Measurements from ENCODE around the gene ITFG1. TPM values are rescaled to one million over a fixed set of nuclear protein-coding genes. Genes with fewer than 3 reads are reported as not detected.
"Not testable (repeated sequence)": the region's sequence is repeated elsewhere in the genome, so short reads cannot be mapped to it uniquely, and the experiment has no call there.

ITFG1 gene
- total RNA-seq, 1 experiment from 2014 or later = 28.1 TPM

DNA sequence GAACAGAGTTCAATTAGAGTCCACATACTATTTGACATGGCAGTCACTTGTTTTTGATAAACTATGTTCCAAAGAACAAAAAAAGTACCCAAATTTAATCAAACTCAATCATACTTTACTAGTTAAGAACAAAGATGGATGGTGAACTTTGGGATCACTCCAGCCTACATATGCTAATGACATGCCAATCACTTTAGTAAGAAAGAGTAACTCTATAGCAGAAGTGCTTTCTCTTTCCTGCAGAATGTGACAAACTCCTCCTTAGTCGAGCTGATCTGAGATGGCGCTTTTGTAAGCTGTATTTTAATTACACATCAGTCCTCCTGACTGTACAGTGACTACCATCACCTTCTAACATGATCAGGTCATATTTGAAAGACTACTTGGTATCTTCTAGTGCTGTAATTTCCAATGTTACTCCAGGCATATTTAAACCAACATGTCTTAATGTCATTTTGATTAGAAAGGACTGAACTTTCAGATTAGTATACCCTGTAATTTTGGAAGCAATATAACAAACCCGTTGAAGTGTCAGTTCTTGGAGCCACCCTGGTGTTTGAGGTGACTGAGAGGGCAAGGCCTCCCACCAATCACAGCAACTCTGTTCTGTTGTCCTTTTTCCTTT lies 321.2 kb downstream of the ITFG1 start:
- DNase-seq = no peak
- Histone ChIP-seq H3K27me3 (ENCODE audit: control insufficient read depth, insufficient read depth, low read length) (peaks cover 18% of the 10 kb centered on the region), H3K36me3 (replicated peaks; ENCODE audit: control insufficient read depth, insufficient read depth, low read length) (no peaks in the 10 kb centered on the region), H3K4me3 (ENCODE audit: insufficient read depth, low read depth, low read length) (no peak overlapping the region)

DNA sequence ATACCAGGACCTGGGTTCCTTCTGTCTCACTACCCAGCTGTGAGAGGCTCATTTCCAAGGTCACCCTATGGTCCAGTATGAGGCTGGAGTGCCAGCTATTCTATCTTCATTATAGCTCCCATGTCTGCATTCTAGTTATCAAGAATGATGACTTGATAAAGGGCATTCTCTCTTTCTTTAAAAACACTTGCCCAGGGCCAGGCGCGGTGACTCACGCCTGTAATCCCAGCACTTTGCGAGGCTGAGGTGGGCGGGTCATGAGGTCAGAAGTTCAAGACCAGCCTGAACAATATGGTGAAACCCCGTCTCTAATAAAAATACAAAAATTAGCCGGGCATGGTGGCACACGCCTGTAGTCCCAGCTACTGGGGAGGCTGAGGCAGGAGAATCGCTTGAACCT lies 322.9 kb downstream of the ITFG1 start:
- peaks cover 11% of the 10 kb centered on the region for H3K27me3 ChIP-seq (ENCODE audit: control insufficient read depth, insufficient read depth, low read length)
- not testable (repeated sequence) for DNase-seq; H3K4me3 ChIP-seq (ENCODE audit: insufficient read depth, low read depth, low read length); H3K36me3 ChIP-seq (replicated peaks; ENCODE audit: control insufficient read depth, insufficient read depth, low read length)

DNA sequence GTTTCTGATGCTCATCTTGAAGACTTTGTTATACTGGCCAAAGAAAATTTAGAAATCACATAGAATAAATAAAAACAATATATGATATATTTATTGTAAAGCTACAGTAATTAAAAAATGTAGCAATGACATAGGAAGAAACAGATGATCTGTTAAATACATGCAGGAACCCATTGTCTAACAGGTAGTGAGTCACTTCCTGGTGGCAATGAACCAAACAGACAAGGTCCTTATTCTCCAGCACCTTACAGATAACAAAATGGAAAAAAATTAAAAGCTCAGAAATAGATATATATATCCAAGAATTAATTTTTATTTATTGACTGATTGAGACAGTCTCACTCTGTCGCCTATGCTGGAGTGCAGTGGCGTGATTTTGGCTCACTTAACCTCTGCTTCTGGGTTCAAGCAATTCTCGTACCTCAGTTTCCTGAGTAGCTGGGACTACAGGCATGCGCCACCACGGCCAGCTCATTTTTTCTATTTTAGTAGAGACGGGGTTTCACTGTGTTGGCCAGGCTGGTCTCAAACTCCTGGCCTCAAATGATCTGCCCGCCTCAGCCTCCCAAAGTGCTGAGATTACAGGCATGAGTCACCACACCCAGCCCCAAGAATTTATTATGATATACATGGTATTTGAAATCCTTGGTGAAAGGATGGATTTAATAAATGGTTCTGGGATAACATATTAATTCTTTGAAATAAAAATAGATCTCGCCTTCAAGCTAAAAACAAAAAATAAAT lies 324.6 kb downstream of the ITFG1 start:
- no peak for DNase-seq
- Histone ChIP-seq H3K36me3 (replicated peaks; ENCODE audit: control insufficient read depth, insufficient read depth, low read length) (no peaks in the 10 kb centered on the region), H3K4me3 (ENCODE audit: insufficient read depth, low read depth, low read length) (no peak overlapping the region)

DNA sequence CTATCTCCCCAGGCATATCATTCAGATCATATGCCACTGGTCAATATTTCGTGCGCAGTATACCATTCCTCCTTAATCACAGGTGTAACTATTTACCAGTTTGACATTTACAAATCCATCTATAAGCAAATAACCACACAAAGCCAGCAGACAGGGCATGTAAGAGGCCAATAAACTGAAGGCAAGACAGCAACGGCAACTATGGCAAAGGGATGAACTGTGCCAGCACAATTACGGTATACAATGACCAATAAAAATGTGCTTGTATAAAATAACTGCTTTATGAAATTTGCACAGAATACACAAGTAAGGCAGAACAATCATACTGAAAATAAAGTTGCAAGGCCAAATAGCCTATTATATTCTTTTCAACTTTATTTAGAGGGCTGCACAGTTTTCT lies 326.3 kb downstream of the ITFG1 start:
- DNase-seq = no peak
- H3K36me3 ChIP-seq (replicated peaks; ENCODE audit: control insufficient read depth, insufficient read depth, low read length) = no peaks in the 10 kb centered on the region
- H3K27me3 ChIP-seq (ENCODE audit: control insufficient read depth, insufficient read depth, low read length) = no peaks in the 10 kb centered on the region
- H3K4me3 ChIP-seq (ENCODE audit: insufficient read depth, low read depth, low read length) = no peak overlapping the region

More for the DNA sequence above, 324.6 kb downstream of the ITFG1 start:
- H3K27me3 ChIP-seq (ENCODE audit: control insufficient read depth, insufficient read depth, low read length) = no peaks in the 10 kb centered on the region

DNA sequence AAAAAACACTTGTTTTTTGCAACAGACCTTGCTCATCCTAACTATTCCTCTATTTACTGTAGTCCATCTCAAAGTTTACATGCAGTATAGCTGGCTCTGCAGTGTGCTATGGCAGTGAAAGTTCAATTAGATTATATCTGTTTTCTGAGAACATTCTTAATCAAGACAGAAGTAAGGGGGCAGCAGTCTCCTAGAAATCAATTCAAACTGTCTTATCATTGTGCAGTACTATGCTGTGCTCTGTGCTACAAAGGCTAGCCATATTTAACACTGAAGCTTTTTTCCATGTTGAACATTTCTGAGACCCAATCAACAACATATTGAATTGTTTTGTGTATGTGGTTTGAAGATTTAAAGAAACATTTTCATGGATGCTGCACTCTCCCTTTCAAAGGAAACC lies 328.6 kb downstream of the ITFG1 start:
- DNase-seq = no peak
- Histone ChIP-seq H3K36me3 (replicated peaks; ENCODE audit: control insufficient read depth, insufficient read depth, low read length) (no peaks in the 10 kb centered on the region), H3K27me3 (ENCODE audit: control insufficient read depth, insufficient read depth, low read length) (no peaks in the 10 kb centered on the region), H3K4me3 (ENCODE audit: insufficient read depth, low read depth, low read length) (no peak overlapping the region)

DNA sequence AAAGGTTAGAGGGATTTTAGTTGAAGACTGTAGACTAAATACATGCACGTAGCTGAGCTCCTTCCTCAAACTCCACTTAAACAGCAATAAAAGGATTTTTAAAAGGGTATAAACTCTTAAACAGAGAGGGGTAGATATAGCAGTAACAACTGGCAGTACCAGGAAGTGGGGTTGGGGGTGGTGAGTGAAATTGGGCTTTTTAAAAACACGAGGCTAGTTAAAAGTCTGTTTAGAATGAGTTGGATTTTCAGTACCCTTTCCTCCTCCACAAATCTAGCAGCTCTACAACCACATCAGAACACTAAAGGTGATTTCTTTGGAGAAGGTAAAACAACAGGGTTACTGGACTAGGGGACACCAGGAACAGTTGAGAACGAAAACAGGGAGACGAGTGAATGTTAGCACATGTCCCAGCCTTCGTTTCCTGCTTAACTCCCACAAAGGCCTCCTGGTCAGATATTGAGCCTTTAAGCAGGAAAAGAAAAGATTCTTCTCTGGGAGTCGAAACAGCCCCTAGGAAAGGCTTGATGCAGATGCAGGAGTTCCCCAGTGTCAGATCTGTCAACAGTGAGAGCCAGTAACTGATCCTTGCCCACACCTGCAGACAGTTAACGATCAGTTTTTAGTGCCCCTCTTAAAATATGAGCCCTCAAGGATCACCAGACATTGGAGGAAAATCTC lies 331.0 kb downstream of the ITFG1 start:
- peak; percentile 19 for DNase-seq
- Histone ChIP-seq H3K36me3 (replicated peaks; ENCODE audit: control insufficient read depth, insufficient read depth, low read length) (no peaks in the 10 kb centered on the region), H3K4me3 (ENCODE audit: insufficient read depth, low read depth, low read length) (no peak overlapping the region), H3K27me3 (ENCODE audit: control insufficient read depth, insufficient read depth, low read length) (no peaks in the 10 kb centered on the region)

DNA sequence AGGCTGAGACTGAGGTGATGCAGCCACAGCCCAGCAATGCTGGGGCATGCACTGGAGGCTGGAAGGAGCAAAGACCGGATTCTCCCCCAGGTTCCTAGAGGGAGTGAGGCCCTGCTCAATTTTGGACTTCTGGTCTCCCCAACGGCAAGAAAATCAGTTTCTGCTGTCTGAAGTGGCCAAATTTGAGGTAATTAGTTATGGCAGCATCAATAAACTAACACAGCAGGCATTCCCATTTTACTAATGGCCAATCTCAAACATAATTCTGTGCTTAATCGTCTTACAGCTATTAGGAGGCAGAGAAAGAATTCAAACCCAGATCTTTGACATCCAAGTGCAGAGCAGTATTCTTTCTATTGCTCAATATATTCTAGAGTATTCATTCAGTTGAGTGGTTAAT lies 333.3 kb downstream of the ITFG1 start:
- Histone ChIP-seq H3K27me3 (ENCODE audit: control insufficient read depth, insufficient read depth, low read length) (no peaks in the 10 kb centered on the region), H3K4me3 (ENCODE audit: insufficient read depth, low read depth, low read length) (no peak overlapping the region), H3K36me3 (replicated peaks; ENCODE audit: control insufficient read depth, insufficient read depth, low read length) (no peaks in the 10 kb centered on the region)
- no peak for DNase-seq

DNA sequence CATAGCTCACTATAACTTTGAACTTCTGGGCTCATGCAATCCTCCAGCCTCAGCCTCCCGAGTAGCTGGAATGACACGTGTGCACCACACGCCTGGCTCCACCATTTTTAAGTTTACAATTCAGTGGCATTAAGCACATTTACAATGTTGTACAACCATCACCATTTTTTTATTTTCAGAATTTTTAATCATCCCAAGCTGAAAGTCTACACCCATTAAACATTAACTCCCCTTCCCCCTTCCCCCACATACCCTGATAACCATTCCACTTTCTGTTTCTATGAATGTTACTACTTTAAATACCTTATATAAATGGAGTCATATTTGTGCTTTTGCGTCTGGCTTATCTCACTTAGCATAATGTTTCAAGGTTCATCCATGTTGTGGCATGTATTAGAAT lies 335.1 kb downstream of the ITFG1 start:
- DNase-seq = no peak
- H3K27me3 ChIP-seq (ENCODE audit: control insufficient read depth, insufficient read depth, low read length) = no peaks in the 10 kb centered on the region
- no peaks in the 10 kb centered on the region for H3K36me3 ChIP-seq (replicated peaks; ENCODE audit: control insufficient read depth, insufficient read depth, low read length)
- no peak overlapping the region for H3K4me3 ChIP-seq (ENCODE audit: insufficient read depth, low read depth, low read length)

DNA sequence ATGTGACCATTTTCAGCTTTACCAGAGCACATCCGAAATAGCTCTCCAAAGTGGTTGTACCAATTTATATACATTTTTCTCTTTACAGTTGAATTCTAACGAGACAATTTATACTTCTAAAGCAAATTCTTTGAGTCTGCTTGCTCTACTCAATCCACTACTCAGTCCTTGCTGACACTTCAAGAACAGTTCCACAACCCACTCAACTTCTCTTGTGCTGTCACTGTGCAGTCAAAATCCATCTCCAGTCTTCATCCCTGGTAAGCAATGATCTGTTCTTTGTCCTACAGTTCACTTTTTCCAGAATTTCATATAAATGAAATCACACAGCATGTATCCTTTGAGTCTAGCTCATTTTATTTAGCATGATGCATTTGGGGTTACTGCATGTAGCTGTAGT lies 347.7 kb downstream of the ITFG1 start:
- Histone ChIP-seq H3K27me3 (ENCODE audit: control insufficient read depth, insufficient read depth, low read length) (no peaks in the 10 kb centered on the region), H3K36me3 (replicated peaks; ENCODE audit: control insufficient read depth, insufficient read depth, low read length) (no peaks in the 10 kb centered on the region; the same call in 1 of the 2 replicates), H3K4me3 (ENCODE audit: insufficient read depth, low read depth, low read length) (no peak overlapping the region)
- no peak for DNase-seq

DNA sequence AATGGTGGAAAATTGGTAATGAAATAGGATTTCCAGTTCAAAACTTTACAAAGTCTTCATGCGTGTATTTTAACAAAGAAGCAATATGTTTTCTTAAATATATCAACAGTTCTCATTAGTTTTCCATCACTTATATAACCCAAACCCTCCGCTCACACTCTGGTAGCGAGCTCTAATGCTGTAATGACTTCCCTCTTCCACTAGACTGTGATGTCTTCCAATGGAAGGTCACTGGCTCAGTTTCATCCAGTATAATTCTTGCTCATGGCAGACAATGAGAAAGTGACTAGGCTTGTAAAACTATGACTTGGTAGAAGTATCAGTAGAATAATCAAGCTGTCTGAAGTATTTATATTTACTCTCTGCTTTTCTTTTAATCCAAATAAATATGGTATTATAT lies 349.9 kb downstream of the ITFG1 start:
- Histone ChIP-seq H3K27me3 (ENCODE audit: control insufficient read depth, insufficient read depth, low read length) (no peaks in the 10 kb centered on the region), H3K36me3 (replicated peaks; ENCODE audit: control insufficient read depth, insufficient read depth, low read length) (no peaks in the 10 kb centered on the region), H3K4me3 (ENCODE audit: insufficient read depth, low read depth, low read length) (no peak overlapping the region)
- DNase-seq = peak; percentile 47

DNA sequence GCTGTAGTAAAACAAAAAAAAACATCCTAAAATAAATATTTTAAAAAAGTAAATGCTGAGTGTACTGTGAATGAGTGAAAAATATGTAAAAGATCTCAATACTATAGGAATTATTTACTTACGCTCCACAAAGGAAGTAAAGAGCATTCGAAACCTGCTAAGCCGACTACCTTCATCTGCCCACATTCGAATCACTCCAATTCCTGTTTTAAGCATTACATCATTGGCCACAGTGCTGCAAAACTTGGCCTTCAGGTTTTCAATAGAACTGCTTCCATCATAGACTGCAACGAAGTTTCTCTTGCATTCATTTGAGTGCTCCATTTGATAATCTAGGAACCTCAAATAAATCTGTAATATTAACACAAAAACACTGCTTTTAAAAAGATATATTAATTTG lies 351.5 kb downstream of the ITFG1 start:
- DNase-seq = no peak
- Histone ChIP-seq H3K27me3 (ENCODE audit: control insufficient read depth, insufficient read depth, low read length) (no peaks in the 10 kb centered on the region), H3K4me3 (ENCODE audit: insufficient read depth, low read depth, low read length) (no peak overlapping the region), H3K36me3 (replicated peaks; ENCODE audit: control insufficient read depth, insufficient read depth, low read length) (no peaks in the 10 kb centered on the region)

Other genes starting within 250 kb of the ITFG1 start
- gene PHKB, start 268 bp upstream of the ITFG1 start, total RNA-seq (2014; rRNA removed; shearing (Covaris generic)) = 27.5 and 38.5 TPM in 2 replicates